ENCODE data around the gene DENND1A.

DNA sequence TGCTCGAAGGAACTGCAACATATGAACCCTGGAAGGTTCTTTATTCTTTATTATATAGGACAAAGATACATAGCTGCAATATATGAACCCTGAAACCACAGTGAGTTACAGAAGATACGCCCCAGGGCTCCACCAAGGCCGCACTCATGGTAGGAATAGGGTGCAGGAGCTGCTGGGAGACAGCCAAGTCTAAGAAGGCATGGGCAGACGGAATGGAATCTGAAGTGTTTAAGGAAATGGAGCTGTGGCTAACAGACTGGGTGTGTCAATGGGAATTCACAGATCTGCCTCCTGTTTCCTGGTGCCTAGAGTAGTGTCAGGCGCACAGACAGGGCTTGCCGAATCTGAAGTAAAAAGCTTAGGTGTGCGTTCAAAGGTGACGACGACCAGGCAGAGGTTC, 286.4 kb downstream of the DENND1A start:
- TF ChIP-seq, protein P1, sequence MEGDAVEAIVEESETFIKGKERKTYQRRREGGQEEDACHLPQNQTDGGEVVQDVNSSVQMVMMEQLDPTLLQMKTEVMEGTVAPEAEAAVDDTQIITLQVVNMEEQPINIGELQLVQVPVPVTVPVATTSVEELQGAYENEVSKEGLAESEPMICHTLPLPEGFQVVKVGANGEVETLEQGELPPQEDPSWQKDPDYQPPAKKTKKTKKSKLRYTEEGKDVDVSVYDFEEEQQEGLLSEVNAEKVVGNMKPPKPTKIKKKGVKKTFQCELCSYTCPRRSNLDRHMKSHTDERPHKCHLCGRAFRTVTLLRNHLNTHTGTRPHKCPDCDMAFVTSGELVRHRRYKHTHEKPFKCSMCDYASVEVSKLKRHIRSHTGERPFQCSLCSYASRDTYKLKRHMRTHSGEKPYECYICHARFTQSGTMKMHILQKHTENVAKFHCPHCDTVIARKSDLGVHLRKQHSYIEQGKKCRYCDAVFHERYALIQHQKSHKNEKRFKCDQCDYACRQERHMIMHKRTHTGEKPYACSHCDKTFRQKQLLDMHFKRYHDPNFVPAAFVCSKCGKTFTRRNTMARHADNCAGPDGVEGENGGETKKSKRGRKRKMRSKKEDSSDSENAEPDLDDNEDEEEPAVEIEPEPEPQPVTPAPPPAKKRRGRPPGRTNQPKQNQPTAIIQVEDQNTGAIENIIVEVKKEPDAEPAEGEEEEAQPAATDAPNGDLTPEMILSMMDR (IDR thresholded peaks at IDR 0.05): no peak
- TF ChIP-seq POLR2AphosphoS5 (IDR thresholded peaks at IDR 0.05) (no peak), POLR2A (IDR thresholded peaks at IDR 0.05; ENCODE audit: low read depth) (no peak), EP300 (IDR thresholded peaks at IDR 0.05) (no peak)
